ENCODE data around the gene HYAL3.

- TF ChIP-seq POLR2A (IDR thresholded peaks at IDR 0.05; ENCODE audit: low read length) (no peak), GATA1 (IDR thresholded peaks at IDR 0.05; ENCODE audit: low read depth, low read length) (no peak)
These were observed 25.5 kb downstream of the HYAL3 start for GRCh38 chr3:50273689-50274065.

Measured in erythroblast (primary cell).